Transverse colon (tissue), 4 donors: ENCODE results near the gene SAP30BP.

Experiments
- POLR2AphosphoS5 ChIP-seq, 3 donors: sonication (generic); formaldehyde crosslinking; IDR thresholded peaks; one replicate each; pipeline ENCODE4 v1.6.1; 2016; ENCODE audit warnings: antibody characterized with exemption in 3 of 3
- TF ChIP-seq, protein P1 (sequence below), 5 experiments: fragments of 200-600 bp in 3 of 5; fragments of 450-650 bp in 2 of 5; sonication (generic) in 3 of 5; IDR thresholded peaks; 1 replicate in 2 of 5; 2 replicates in 3 of 5; pipeline ENCODE4 v1.5.1; 2016 to 2017; ENCODE audit warnings: antibody characterized with exemption in 5 of 5, inconsistent platforms in 3 of 5, mild to moderate bottlenecking in 2 of 5, moderate library complexity in 1 of 5

DNA sequence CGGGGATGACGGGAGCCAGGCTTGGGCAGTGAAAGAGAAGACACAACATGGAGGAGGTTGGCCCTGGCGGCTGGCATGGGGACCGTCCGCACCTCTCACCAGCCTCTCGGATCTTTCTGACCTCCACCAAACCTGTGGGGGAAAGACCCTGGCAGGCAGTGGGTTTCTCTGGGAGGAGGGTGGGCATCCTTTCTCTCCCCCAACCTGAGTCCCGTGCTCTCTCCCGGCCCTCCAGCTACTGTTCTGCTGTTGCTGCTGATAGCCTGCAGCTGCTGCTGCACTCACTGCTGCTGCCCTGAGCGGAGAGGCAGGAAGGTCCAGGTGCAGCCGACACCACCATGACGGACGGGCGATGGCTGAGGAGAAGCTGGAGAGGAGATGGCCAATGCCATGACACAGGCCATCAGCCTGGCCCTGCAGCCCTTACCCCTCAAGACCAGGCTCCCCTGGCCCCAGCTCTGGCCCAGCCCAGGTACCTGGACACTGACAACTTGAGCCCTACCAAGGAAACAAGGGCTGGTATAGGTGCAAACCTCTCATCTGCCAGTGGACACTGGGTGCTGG lies 26.5 kb upstream of the SAP30BP start:
- no peak for TF ChIP-seq POLR2AphosphoS5 (IDR thresholded peaks at IDR 0.05)
- TF ChIP-seq, protein P1, sequence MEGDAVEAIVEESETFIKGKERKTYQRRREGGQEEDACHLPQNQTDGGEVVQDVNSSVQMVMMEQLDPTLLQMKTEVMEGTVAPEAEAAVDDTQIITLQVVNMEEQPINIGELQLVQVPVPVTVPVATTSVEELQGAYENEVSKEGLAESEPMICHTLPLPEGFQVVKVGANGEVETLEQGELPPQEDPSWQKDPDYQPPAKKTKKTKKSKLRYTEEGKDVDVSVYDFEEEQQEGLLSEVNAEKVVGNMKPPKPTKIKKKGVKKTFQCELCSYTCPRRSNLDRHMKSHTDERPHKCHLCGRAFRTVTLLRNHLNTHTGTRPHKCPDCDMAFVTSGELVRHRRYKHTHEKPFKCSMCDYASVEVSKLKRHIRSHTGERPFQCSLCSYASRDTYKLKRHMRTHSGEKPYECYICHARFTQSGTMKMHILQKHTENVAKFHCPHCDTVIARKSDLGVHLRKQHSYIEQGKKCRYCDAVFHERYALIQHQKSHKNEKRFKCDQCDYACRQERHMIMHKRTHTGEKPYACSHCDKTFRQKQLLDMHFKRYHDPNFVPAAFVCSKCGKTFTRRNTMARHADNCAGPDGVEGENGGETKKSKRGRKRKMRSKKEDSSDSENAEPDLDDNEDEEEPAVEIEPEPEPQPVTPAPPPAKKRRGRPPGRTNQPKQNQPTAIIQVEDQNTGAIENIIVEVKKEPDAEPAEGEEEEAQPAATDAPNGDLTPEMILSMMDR (IDR thresholded peaks at IDR 0.05) = no peak
